ENCODE results near the gene WDR86.

WDR86 gene

GRCh38 chr7:151341357-151342101 is 68.3 kb downstream of the WDR86 start, which contains the start of gene NUB1:
Gene NUB1, plus strand, starts transcription at chr7:151341812. Its CDS starts 3,538 bp downstream, at chr7:151345350.
- H3K36me3 ChIP-seq (ENCODE audit: control insufficient read depth, insufficient read depth, low read length), result peaks cover 18% of the 10 kb centered on the region
- no peaks in the 10 kb centered on the region for H3K9me3 ChIP-seq (ENCODE audit: control insufficient read depth, low read length)
- H3K4me3 ChIP-seq (ENCODE audit: extremely low read depth, insufficient read depth, low read length, poor library complexity, severe bottlenecking), result peak within 1 kb of the TSS; percentile 75
- H3K4me1 ChIP-seq (ENCODE audit: control insufficient read depth, insufficient read depth, low read length, poor library complexity, severe bottlenecking), result peaks cover 6% of the 10 kb centered on the region
- H3K27ac ChIP-seq (ENCODE audit: low read depth, low read length, severe bottlenecking), result no peak within 1 kb of the TSS
- 7 to 8% methylated on average over 30 to 44 of the region's 72 CpGs for WGBS, 2 experiments (ENCODE audit: insufficient coverage in 2 of 2)

- 76 to 83% methylated on average over 6 to 9 of the region's 12 CpGs for WGBS, 2 experiments (ENCODE audit: insufficient coverage in 2 of 2)
- Histone ChIP-seq H3K4me1 (ENCODE audit: control insufficient read depth, insufficient read depth, low read length, poor library complexity, severe bottlenecking) (peaks cover 6% of the 10 kb centered on the region), H3K4me3 (ENCODE audit: extremely low read depth, insufficient read depth, low read length, poor library complexity, severe bottlenecking) (peak overlapping the region; percentile 75), H3K36me3 (ENCODE audit: control insufficient read depth, insufficient read depth, low read length) (peaks cover 12% of the 10 kb centered on the region), H3K9me3 (ENCODE audit: control insufficient read depth, low read length) (no peaks in the 10 kb centered on the region), H3K27ac (ENCODE audit: low read depth, low read length, severe bottlenecking) (no peak overlapping the region)
Measured at GRCh38 chr7:151340794-151341356, 69.0 kb downstream of the WDR86 start.

- WGBS, 2 experiments (ENCODE audit: insufficient coverage in 2 of 2), result 91 to 95% methylated on average over 6 of the region's 7 CpGs
- H3K4me3 ChIP-seq (ENCODE audit: extremely low read depth, insufficient read depth, low read length, poor library complexity, severe bottlenecking), result no peak overlapping the region
- H3K9me3 ChIP-seq (ENCODE audit: control insufficient read depth, low read length), result no peaks in the 10 kb centered on the region
- peaks cover 6% of the 10 kb centered on the region for H3K36me3 ChIP-seq (ENCODE audit: control insufficient read depth, insufficient read depth, low read length)
- no peak overlapping the region for H3K27ac ChIP-seq (ENCODE audit: low read depth, low read length, severe bottlenecking)
- H3K4me1 ChIP-seq (ENCODE audit: control insufficient read depth, insufficient read depth, low read length, poor library complexity, severe bottlenecking), result peaks cover 6% of the 10 kb centered on the region
Measured at GRCh38 chr7:151339651-151340382, 70.0 kb downstream of the WDR86 start.

GRCh38 chr7:151338809-151339208 is 71.0 kb downstream of the WDR86 start:
- 88% methylated on average over 3 of the region's 3 CpGs; no CpG with 5 or more reads in 1 of the 2 experiments for WGBS, 2 experiments (ENCODE audit: insufficient coverage in 2 of 2)

GRCh38 chr7:151337346-151337745 is 72.5 kb downstream of the WDR86 start:
- Histone ChIP-seq H3K9me3 (ENCODE audit: control insufficient read depth, low read length) (no peaks in the 10 kb centered on the region), H3K4me1 (ENCODE audit: control insufficient read depth, insufficient read depth, low read length, poor library complexity, severe bottlenecking) (peaks cover 4% of the 10 kb centered on the region), H3K36me3 (ENCODE audit: control insufficient read depth, insufficient read depth, low read length) (no peaks in the 10 kb centered on the region), H3K27ac (ENCODE audit: low read depth, low read length, severe bottlenecking) (no peak overlapping the region), H3K4me3 (ENCODE audit: extremely low read depth, insufficient read depth, low read length, poor library complexity, severe bottlenecking) (no peak overlapping the region)
- WGBS, 2 experiments (ENCODE audit: insufficient coverage in 2 of 2), result 86 to 100% methylated on average over 2 of the region's 2 CpGs

More at GRCh38 chr7:151338809-151339208, 71.0 kb downstream of the WDR86 start:
- Histone ChIP-seq H3K27ac (ENCODE audit: low read depth, low read length, severe bottlenecking) (no peak overlapping the region), H3K9me3 (ENCODE audit: control insufficient read depth, low read length) (no peaks in the 10 kb centered on the region), H3K36me3 (ENCODE audit: control insufficient read depth, insufficient read depth, low read length) (no peaks in the 10 kb centered on the region), H3K4me1 (ENCODE audit: control insufficient read depth, insufficient read depth, low read length, poor library complexity, severe bottlenecking) (peaks cover 6% of the 10 kb centered on the region), H3K4me3 (ENCODE audit: extremely low read depth, insufficient read depth, low read length, poor library complexity, severe bottlenecking) (no peak overlapping the region)

GRCh38 chr7:151336027-151336708 is 73.7 kb downstream of the WDR86 start:
- Histone ChIP-seq H3K9me3 (ENCODE audit: control insufficient read depth, low read length) (no peaks in the 10 kb centered on the region), H3K36me3 (ENCODE audit: control insufficient read depth, insufficient read depth, low read length) (no peaks in the 10 kb centered on the region), H3K4me3 (ENCODE audit: extremely low read depth, insufficient read depth, low read length, poor library complexity, severe bottlenecking) (no peak overlapping the region), H3K27ac (ENCODE audit: low read depth, low read length, severe bottlenecking) (no peak overlapping the region), H3K4me1 (ENCODE audit: control insufficient read depth, insufficient read depth, low read length, poor library complexity, severe bottlenecking) (peaks cover 4% of the 10 kb centered on the region)
- 93 to 95% methylated on average over 9 to 11 of the region's 12 CpGs for WGBS, 2 experiments (ENCODE audit: insufficient coverage in 2 of 2)

GRCh38 chr7:151334628-151335027 is 75.2 kb downstream of the WDR86 start:
- no peak overlapping the region for H3K27ac ChIP-seq (ENCODE audit: low read depth, low read length, severe bottlenecking)
- H3K4me3 ChIP-seq (ENCODE audit: extremely low read depth, insufficient read depth, low read length, poor library complexity, severe bottlenecking), result no peak overlapping the region
- H3K36me3 ChIP-seq (ENCODE audit: control insufficient read depth, insufficient read depth, low read length), result no peaks in the 10 kb centered on the region
- peaks cover 4% of the 10 kb centered on the region for H3K4me1 ChIP-seq (ENCODE audit: control insufficient read depth, insufficient read depth, low read length, poor library complexity, severe bottlenecking)
- H3K9me3 ChIP-seq (ENCODE audit: control insufficient read depth, low read length), result no peaks in the 10 kb centered on the region
- WGBS, 2 experiments (ENCODE audit: insufficient coverage in 2 of 2), result 80% methylated on average over 1 of the region's 1 CpG; no CpG with 5 or more reads in 1 of the 2 experiments
